Prostate gland (tissue), 2 donors: Measurements from ENCODE around the gene ALDH4A1. TPM values are rescaled to one million over a fixed set of nuclear protein-coding genes. Genes with fewer than 3 reads are reported as not detected.

ENCODE experiments used
- DNase-seq: peaks from one replicate; pipeline ENCODE4 v3.0.0-alpha.2; 2019; ENCODE audit warnings: low spot score
- H3K27ac ChIP-seq, 2 donors: fragments of 200-600 bp; sonication (generic); 2 replicates each; pipeline ENCODE4 v1.5.1; 2017 to 2019
- H3K27me3 ChIP-seq: fragments of 200-600 bp; sonication (generic); replicated peaks from 2 replicates; pipeline ENCODE4 v1.5.1; 2019; ENCODE audit not compliant: insufficient read depth
- H3K36me3 ChIP-seq, 2 donors: fragments of 200-600 bp; sonication (generic); 1 replicate in 1 of 2; 2 replicates in 1 of 2; pipeline versions ENCODE4 v1.5.1 to v1.8.1; 2017 to 2019
- H3K4me1 ChIP-seq: fragments of 200-600 bp; sonication (generic); replicated peaks from 2 replicates; pipeline ENCODE4 v1.5.1; 2019
- H3K4me3 ChIP-seq, 2 donors: fragments of 200-600 bp; sonication (generic); 2 replicates each; pipeline ENCODE4 v1.5.1; 2017 to 2019
- H3K9me3 ChIP-seq: fragments of 200-600 bp; sonication (generic); 2 replicates; pipeline ENCODE4 v1.5.1; 2017
- CTCF ChIP-seq, 4 experiments: fragments of 200-600 bp in 2 of 4; fragments of 450-650 bp in 2 of 4; sonication (generic) in 2 of 4; IDR thresholded peaks; 1 replicate in 3 of 4; 2 replicates in 1 of 4; pipeline ENCODE4 v1.5.1; 2016 to 2019; ENCODE audit warnings: antibody characterized with exemption in 4 of 4, mild to moderate bottlenecking in 2 of 4, moderate library complexity in 2 of 4
- POLR2A ChIP-seq: fragments of 450-650 bp; IDR thresholded peaks from one replicate; pipeline ENCODE4 v1.6.1; 2016; ENCODE audit warnings: antibody characterized with exemption, mild to moderate bottlenecking
- POLR2AphosphoS5 ChIP-seq: sonication (generic); formaldehyde crosslinking; IDR thresholded peaks from one replicate; pipeline ENCODE4 v1.6.1; 2017; ENCODE audit warnings: antibody characterized with exemption
- WGBS: methylation state at CpG from one replicate; pipeline ENCODE4 v1.1.5; 2018; 5-methylcytosine and 5-hydroxymethylcytosine counted together
- intact Hi-C: fragments of 100-400 bp; cut with DNase I; formaldehyde crosslinking; loops from one replicate; pipeline ENCODE4 v1.14.2; 2022
- total RNA-seq, 2 donors: library from RNA; depleted of rRNA; stranded (reverse); fragments of >200 nt; gene quantifications; one replicate each; pipeline ENCODE4 v1.1.0, GENCODE V29; 2016

Gene ALDH4A1
- total RNA-seq, 2 donors from 2014 or later = 15.7 to 58.4 TPM

- no peak for DNase-seq
- peaks cover 5% of the 10 kb centered on the region for H3K4me1 ChIP-seq
- TF ChIP-seq POLR2A = no peak
- no peak for TF ChIP-seq POLR2AphosphoS5
- no peak for TF ChIP-seq CTCF (IDR thresholded peaks at IDR 0.05)
- H3K9me3 ChIP-seq = no peaks in the 10 kb centered on the region
- H3K27me3 ChIP-seq = no peaks in the 10 kb centered on the region
- no peaks in the 10 kb centered on the region for H3K36me3 ChIP-seq
- H3K4me3 ChIP-seq = no peak overlapping the region
- intact Hi-C loops = no loop called here
- no peak overlapping the region for H3K27ac ChIP-seq
- WGBS = 92% methylated on average over 1 of the region's 1 CpG
Measured at GRCh38 chr1:18880585-18880984, 21.8 kb downstream of the ALDH4A1 start.

- TF ChIP-seq POLR2AphosphoS5 (no peak), POLR2A (no peak), CTCF (IDR thresholded peaks at IDR 0.05) (no peak)
- H3K27me3 ChIP-seq = no peaks in the 10 kb centered on the region
- H3K27ac ChIP-seq = no peak overlapping the region
- H3K4me1 ChIP-seq = peaks cover 5% of the 10 kb centered on the region
- no peak overlapping the region for H3K4me3 ChIP-seq
- intact Hi-C loops = no loop called here
- H3K9me3 ChIP-seq = no peaks in the 10 kb centered on the region
- DNase-seq = no peak
- 57% methylated on average over 20 of the region's 21 CpGs for WGBS
- no peaks in the 10 kb centered on the region for H3K36me3 ChIP-seq
Measured at GRCh38 chr1:18879791-18880309, 22.5 kb downstream of the ALDH4A1 start.

- intact Hi-C loops = no loop called here
- no peaks in the 10 kb centered on the region for H3K36me3 ChIP-seq
- H3K9me3 ChIP-seq = no peaks in the 10 kb centered on the region
- no peak overlapping the region for H3K4me3 ChIP-seq
- 62% methylated on average over 12 of the region's 12 CpGs for WGBS
- no peak for TF ChIP-seq POLR2AphosphoS5
- TF ChIP-seq CTCF (IDR thresholded peaks at IDR 0.05) = no peak
- no peak for TF ChIP-seq POLR2A
- DNase-seq = no peak
- no peaks in the 10 kb centered on the region for H3K27me3 ChIP-seq
- no peak overlapping the region for H3K27ac ChIP-seq
- H3K4me1 ChIP-seq = peaks cover 5% of the 10 kb centered on the region
Measured at GRCh38 chr1:18879215-18879790, 23.1 kb downstream of the ALDH4A1 start.

- DNase-seq = no peak
- Histone ChIP-seq H3K36me3 (no peaks in the 10 kb centered on the region), H3K4me3 (no peak overlapping the region), H3K4me1 (peaks cover 5% of the 10 kb centered on the region), H3K27ac (no peak overlapping the region), H3K27me3 (no peaks in the 10 kb centered on the region), H3K9me3 (no peaks in the 10 kb centered on the region)
- TF ChIP-seq POLR2A (no peak), CTCF (IDR thresholded peaks at IDR 0.05) (no peak), POLR2AphosphoS5 (no peak)
- 82% methylated on average over 12 of the region's 12 CpGs for WGBS
- intact Hi-C loops = no loop called here
Measured at GRCh38 chr1:18878538-18879214, 23.7 kb downstream of the ALDH4A1 start.

- no peak overlapping the region for H3K27ac ChIP-seq
- 89% methylated on average over 31 of the region's 35 CpGs for WGBS
- H3K9me3 ChIP-seq = no peaks in the 10 kb centered on the region
- no peaks in the 10 kb centered on the region for H3K27me3 ChIP-seq
- DNase-seq = no peak
- TF ChIP-seq POLR2A = no peak
- no peak for TF ChIP-seq POLR2AphosphoS5
- no peak for TF ChIP-seq CTCF (IDR thresholded peaks at IDR 0.05)
- H3K4me1 ChIP-seq = peaks cover 4% of the 10 kb centered on the region
- no peaks in the 10 kb centered on the region for H3K36me3 ChIP-seq
- H3K4me3 ChIP-seq = no peak overlapping the region
- intact Hi-C loops = no loop called here
Measured at GRCh38 chr1:18877282-18877681, 25.1 kb downstream of the ALDH4A1 start.
